Measurements from ENCODE around the gene ZMYND19. TPM values are rescaled to one million over a fixed set of nuclear protein-coding genes. Genes with fewer than 3 reads are reported as not detected.

The ZMYND19 gene
- total RNA-seq, 1 experiment from 2014 or later = 79.2 TPM

DNA sequence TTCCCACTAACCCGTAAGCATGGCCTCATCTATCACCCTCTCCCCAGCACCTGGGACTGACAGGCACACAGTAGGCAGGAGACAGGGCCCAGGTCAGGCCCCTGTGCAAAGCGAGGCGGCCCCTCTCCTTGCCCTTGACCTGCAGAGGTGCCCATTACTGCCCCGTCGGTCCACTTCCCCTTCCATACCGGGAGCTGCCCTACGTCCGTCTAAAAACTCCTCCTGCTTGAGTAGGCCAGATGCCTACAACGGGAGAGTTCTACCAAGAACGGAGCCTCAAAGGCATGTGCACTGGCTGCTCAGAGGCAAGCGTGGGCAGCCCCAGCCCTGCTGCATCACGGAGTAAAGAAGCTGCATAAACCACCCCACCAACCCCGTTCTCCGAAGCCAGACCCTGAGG lies 7.0 kb downstream of the ZMYND19 start:
- DNase-seq = no peak
- no peaks in the 10 kb centered on the region for H3K9me3 ChIP-seq (ENCODE audit: control insufficient read depth, low read depth, low read length)
- H3K56ac ChIP-seq (ENCODE audit: insufficient read length, low read depth, low read length) = no peak overlapping the region
- no peaks in the 10 kb centered on the region for H3K4me1 ChIP-seq (ENCODE audit: insufficient read depth, low read length)
- H2BK120ac ChIP-seq (ENCODE audit: low read depth, low read length, poor library complexity, severe bottlenecking) = no peak overlapping the region
- Mint-ChIP-seq H3K27me3 (ENCODE audit: low read depth) (no peaks in the 10 kb centered on the region), H3K4me3 (no peak overlapping the region; a peak in 1 of 5 replicates), H3K9me3 (no peaks in the 10 kb centered on the region), H3K36me3 (ENCODE audit: insufficient read depth in 1 of 3, low read depth in 3 of 3) (peaks cover 29 to 82% (median 66%) of the 10 kb centered on the region in 3 experiments; a peak in 6 of 7 replicates), H3K27ac (peak overlapping the region; percentile 29 to 90 (median 83); a peak in 4 of 7 replicates), H3K4me1 (peaks cover 19 to 34% of the 10 kb centered on the region in 2 experiments)
- no peaks in the 10 kb centered on the region for H3K27me3 ChIP-seq (ENCODE audit: insufficient read depth, low read length)
- H2BK20ac ChIP-seq (ENCODE audit: low read depth, low read length, poor library complexity, severe bottlenecking) = no peak overlapping the region
- no peaks in the 10 kb centered on the region for H4K20me1 ChIP-seq (ENCODE audit: control insufficient read depth, insufficient read depth, insufficient read length)
- H3K14ac ChIP-seq (ENCODE audit: insufficient read depth, low read length) = no peak overlapping the region
- no peak overlapping the region for H3K18ac ChIP-seq (ENCODE audit: insufficient read length, low read depth, low read length)
- no peaks in the 10 kb centered on the region for H3K79me1 ChIP-seq (ENCODE audit: insufficient read depth, low read depth, low read length, poor library complexity, severe bottlenecking)
- H2BK15ac ChIP-seq (ENCODE audit: low read depth, low read length) = no peak overlapping the region
- no peaks in the 10 kb centered on the region; the same call in 1 of the 2 replicates for H3K79me2 ChIP-seq (ENCODE audit: insufficient read depth, low read length)
- no peak overlapping the region for H3K27ac ChIP-seq (ENCODE audit: insufficient read length, low read depth, low read length)
- no peak overlapping the region for H3K4ac ChIP-seq (ENCODE audit: low read depth, low read length)
- H2BK5ac ChIP-seq (ENCODE audit: insufficient read length, low read length) = no peak overlapping the region
- H3K23me2 ChIP-seq (ENCODE audit: insufficient read length, low read depth, low read length, poor library complexity, severe bottlenecking) = peaks cover 4% of the 10 kb centered on the region
- WGBS (ENCODE audit: extremely low coverage, insufficient read length, low lambda C conversion rate) = no CpG with 5 or more reads among the region's 14 CpGs
- no peak overlapping the region for H4K91ac ChIP-seq (ENCODE audit: insufficient read length, low read depth, low read length)
- H3K4me2 ChIP-seq (ENCODE audit: insufficient read depth, insufficient read length, low read length) = no peak overlapping the region
- no peak overlapping the region for H4K5ac ChIP-seq (ENCODE audit: insufficient read length, low read depth, low read length)
- H3T11ph ChIP-seq (ENCODE audit: low read length) = no peak overlapping the region
- TF ChIP-seq, protein P1, sequence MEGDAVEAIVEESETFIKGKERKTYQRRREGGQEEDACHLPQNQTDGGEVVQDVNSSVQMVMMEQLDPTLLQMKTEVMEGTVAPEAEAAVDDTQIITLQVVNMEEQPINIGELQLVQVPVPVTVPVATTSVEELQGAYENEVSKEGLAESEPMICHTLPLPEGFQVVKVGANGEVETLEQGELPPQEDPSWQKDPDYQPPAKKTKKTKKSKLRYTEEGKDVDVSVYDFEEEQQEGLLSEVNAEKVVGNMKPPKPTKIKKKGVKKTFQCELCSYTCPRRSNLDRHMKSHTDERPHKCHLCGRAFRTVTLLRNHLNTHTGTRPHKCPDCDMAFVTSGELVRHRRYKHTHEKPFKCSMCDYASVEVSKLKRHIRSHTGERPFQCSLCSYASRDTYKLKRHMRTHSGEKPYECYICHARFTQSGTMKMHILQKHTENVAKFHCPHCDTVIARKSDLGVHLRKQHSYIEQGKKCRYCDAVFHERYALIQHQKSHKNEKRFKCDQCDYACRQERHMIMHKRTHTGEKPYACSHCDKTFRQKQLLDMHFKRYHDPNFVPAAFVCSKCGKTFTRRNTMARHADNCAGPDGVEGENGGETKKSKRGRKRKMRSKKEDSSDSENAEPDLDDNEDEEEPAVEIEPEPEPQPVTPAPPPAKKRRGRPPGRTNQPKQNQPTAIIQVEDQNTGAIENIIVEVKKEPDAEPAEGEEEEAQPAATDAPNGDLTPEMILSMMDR (conservative IDR thresholded peaks at IDR 0.05) = no peak
- H3K23ac ChIP-seq (ENCODE audit: insufficient read length, low read depth, low read length) = no peak overlapping the region
- H2BK12ac ChIP-seq (ENCODE audit: insufficient read length, low read depth, low read length) = no peak overlapping the region
- no peak overlapping the region for H3K9ac ChIP-seq (ENCODE audit: extremely low read depth, insufficient read length, low read length)
- no peak overlapping the region for H2AFZ ChIP-seq (ENCODE audit: low read length)
- no peak overlapping the region for H2AK5ac ChIP-seq (ENCODE audit: insufficient read length, low read length)
- no peak overlapping the region for H4K8ac ChIP-seq (replicated peaks; ENCODE audit: insufficient read length, low read depth, low read length)

Measured in H9 (cell line).